ENCODE results near the gene PSMG2.
A peak's percentile ranks its signal among the peaks of the same experiment; 100 is the strongest.

Gene PSMG2

GRCh38 chr18:12770469-12771219 is 67.8 kb downstream of the PSMG2 start:
- no peak overlapping the region for H3K4me3 ChIP-seq (ENCODE audit: low read depth, low read length)
- no peak for TF ChIP-seq CTCF (conservative IDR thresholded peaks at IDR 0.05; ENCODE audit: low read depth, low read length)
- peak; percentile 22 for DNase-seq (ENCODE audit: low read depth)

GRCh38 chr18:12772111-12772510 is 69.3 kb downstream of the PSMG2 start:
- no peak for DNase-seq (ENCODE audit: low read depth)
- no peak overlapping the region for H3K4me3 ChIP-seq (ENCODE audit: low read depth, low read length)
- TF ChIP-seq CTCF (conservative IDR thresholded peaks at IDR 0.05; ENCODE audit: low read depth, low read length), result no peak

GRCh38 chr18:12773369-12773768 is 70.5 kb downstream of the PSMG2 start:
- no peak overlapping the region for H3K4me3 ChIP-seq (ENCODE audit: low read depth, low read length)
- no peak for TF ChIP-seq CTCF (conservative IDR thresholded peaks at IDR 0.05; ENCODE audit: low read depth, low read length)
- no peak for DNase-seq (ENCODE audit: low read depth)

- DNase-seq (ENCODE audit: low read depth), result no peak
- TF ChIP-seq CTCF (conservative IDR thresholded peaks at IDR 0.05; ENCODE audit: low read depth, low read length), result no peak
- no peak overlapping the region for H3K4me3 ChIP-seq (ENCODE audit: low read depth, low read length)
Observed at GRCh38 chr18:12774982-12775381, 72.1 kb downstream of the PSMG2 start.

All from choroid plexus epithelial cell (primary cell).